BLaER1 (cell line): Measurements from ENCODE around the gene SERP1.
"Not testable (repeated sequence)": the region's sequence is repeated elsewhere in the genome, so short reads cannot be mapped to it uniquely, and the experiment has no call there.

Experiments
- H3K27ac ChIP-seq: shearing (Covaris generic); formaldehyde crosslinking; 2 replicates; pipeline ENCODE4 v1.8.1; 2022
- H3K27me3 ChIP-seq: shearing (Covaris generic); formaldehyde crosslinking; 2 replicates; pipeline ENCODE4 v1.8.1; 2022
- H3K36me3 ChIP-seq: shearing (Covaris generic); formaldehyde crosslinking; 2 replicates; pipeline ENCODE4 v1.8.1; 2022
- H3K4me1 ChIP-seq: shearing (Covaris generic); formaldehyde crosslinking; 2 replicates; pipeline ENCODE4 v1.8.1; 2022
- H3K4me2 ChIP-seq: shearing (Covaris generic); formaldehyde crosslinking; 2 replicates; pipeline ENCODE4 v1.8.1; 2022
- H3K4me3 ChIP-seq: shearing (Covaris generic); formaldehyde crosslinking; 2 replicates; pipeline ENCODE4 v1.8.1; 2022
- H3K9ac ChIP-seq: shearing (Covaris generic); formaldehyde crosslinking; 2 replicates; pipeline ENCODE4 v1.8.1; 2022
- H3K9me3 ChIP-seq: shearing (Covaris generic); formaldehyde crosslinking; 2 replicates; pipeline ENCODE4 v1.8.1; 2022
- H4K20me1 ChIP-seq: shearing (Covaris generic); formaldehyde crosslinking; 2 replicates; pipeline ENCODE4 v1.8.1; 2022
- Cebpa-rat ChIP-seq: shearing (Covaris generic); IDR thresholded peaks from 2 replicates; pipeline ENCODE4 v1.8.1; 2022

Gene SERP1

GRCh38 chr3:150515210-150515609 lies 31.1 kb downstream of the SERP1 start:
- no peaks in the 10 kb centered on the region for H3K27me3 ChIP-seq
- TF ChIP-seq Cebpa-rat, result no peak
- no peak overlapping the region for H3K9ac ChIP-seq
- H3K4me2 ChIP-seq, result no peak overlapping the region
- peaks cover 25% of the 10 kb centered on the region for H3K9me3 ChIP-seq
- H3K27ac ChIP-seq, result no peak overlapping the region
- H3K4me1 ChIP-seq, result no peaks in the 10 kb centered on the region
- H3K36me3 ChIP-seq, result no peaks in the 10 kb centered on the region
- no peak overlapping the region for H3K4me3 ChIP-seq
- no peaks in the 10 kb centered on the region for H4K20me1 ChIP-seq

- H3K4me1 ChIP-seq, result no peaks in the 10 kb centered on the region
- 0 out of 2 replicates have a peak, but pooled peaks cover 8% of the 10 kb centered on the region for H3K9me3 ChIP-seq
- no peaks in the 10 kb centered on the region for H4K20me1 ChIP-seq
- H3K27me3 ChIP-seq, result no peaks in the 10 kb centered on the region
- H3K36me3 ChIP-seq, result no peaks in the 10 kb centered on the region
- TF ChIP-seq Cebpa-rat, result no peak
- no peak overlapping the region for H3K4me3 ChIP-seq
- H3K9ac ChIP-seq, result no peak overlapping the region
- H3K27ac ChIP-seq, result no peak overlapping the region
- no peak overlapping the region for H3K4me2 ChIP-seq
Measured at GRCh38 chr3:150511122-150511821, 35.0 kb downstream of the SERP1 start.

- TF ChIP-seq Cebpa-rat, result no peak
- Histone ChIP-seq H3K4me1 (no peaks in the 10 kb centered on the region), H3K27me3 (no peaks in the 10 kb centered on the region), H3K9me3 (0 out of 2 replicates have a peak, but pooled peaks cover 7% of the 10 kb centered on the region), H3K27ac (no peak overlapping the region), H3K4me2 (no peak overlapping the region), H4K20me1 (no peaks in the 10 kb centered on the region), H3K36me3 (no peaks in the 10 kb centered on the region), H3K4me3 (no peak overlapping the region), H3K9ac (no peak overlapping the region)
Measured at GRCh38 chr3:150509780-150510179, 36.5 kb downstream of the SERP1 start.

GRCh38 chr3:150508401-150508800 lies 37.9 kb downstream of the SERP1 start:
- H3K9ac ChIP-seq, result no peak overlapping the region
- H3K4me3 ChIP-seq, result no peak overlapping the region
- H3K9me3 ChIP-seq, result 0 out of 2 replicates have a peak, but pooled peaks cover 7% of the 10 kb centered on the region
- H3K27me3 ChIP-seq, result no peaks in the 10 kb centered on the region
- H3K4me1 ChIP-seq, result no peaks in the 10 kb centered on the region
- no peak for TF ChIP-seq Cebpa-rat
- H3K4me2 ChIP-seq, result no peak overlapping the region
- H4K20me1 ChIP-seq, result no peaks in the 10 kb centered on the region
- no peaks in the 10 kb centered on the region for H3K36me3 ChIP-seq
- no peak overlapping the region for H3K27ac ChIP-seq

GRCh38 chr3:150504483-150504882 lies 41.8 kb downstream of the SERP1 start:
- H3K4me3 ChIP-seq, result no peak overlapping the region
- no peak overlapping the region for H3K9ac ChIP-seq
- peaks cover 27% of the 10 kb centered on the region for H3K9me3 ChIP-seq
- H3K27ac ChIP-seq, result no peak overlapping the region
- no peaks in the 10 kb centered on the region for H3K27me3 ChIP-seq
- H4K20me1 ChIP-seq, result no peaks in the 10 kb centered on the region
- TF ChIP-seq Cebpa-rat, result no peak
- H3K4me2 ChIP-seq, result no peak overlapping the region
- no peaks in the 10 kb centered on the region for H3K4me1 ChIP-seq
- no peaks in the 10 kb centered on the region for H3K36me3 ChIP-seq

- Histone ChIP-seq H4K20me1 (no peaks in the 10 kb centered on the region), H3K27ac (no peak overlapping the region), H3K4me3 (no peak overlapping the region), H3K36me3 (no peaks in the 10 kb centered on the region), H3K9ac (no peak overlapping the region), H3K4me2 (no peak overlapping the region), H3K9me3 (peaks cover 27% of the 10 kb centered on the region), H3K4me1 (no peaks in the 10 kb centered on the region), H3K27me3 (no peaks in the 10 kb centered on the region)
- no peak for TF ChIP-seq Cebpa-rat
Measured at GRCh38 chr3:150503402-150504099, 42.7 kb downstream of the SERP1 start.

- H3K9me3 ChIP-seq, result peaks cover 20% of the 10 kb centered on the region
- H3K4me3 ChIP-seq, H4K20me1 ChIP-seq, H3K27ac ChIP-seq, H3K9ac ChIP-seq, H3K4me1 ChIP-seq, H3K4me2 ChIP-seq, H3K36me3 ChIP-seq, H3K27me3 ChIP-seq: not testable (repeated sequence)
Measured at GRCh38 chr3:150500960-150501359, 45.3 kb downstream of the SERP1 start.

- H3K4me1 ChIP-seq, result no peaks in the 10 kb centered on the region
- H3K27me3 ChIP-seq, result no peaks in the 10 kb centered on the region
- H3K27ac ChIP-seq, result no peak overlapping the region
- no peak overlapping the region for H3K4me3 ChIP-seq
- no peaks in the 10 kb centered on the region for H4K20me1 ChIP-seq
- H3K36me3 ChIP-seq, result no peaks in the 10 kb centered on the region
- peaks cover 20% of the 10 kb centered on the region for H3K9me3 ChIP-seq
- H3K9ac ChIP-seq, result no peak overlapping the region
- TF ChIP-seq Cebpa-rat, result no peak
- no peak overlapping the region for H3K4me2 ChIP-seq
Measured at GRCh38 chr3:150497956-150498355, 48.3 kb downstream of the SERP1 start.

- H3K27me3 ChIP-seq, result no peaks in the 10 kb centered on the region
- no peaks in the 10 kb centered on the region for H3K4me1 ChIP-seq
- H3K4me3 ChIP-seq, result no peak overlapping the region
- H3K36me3 ChIP-seq, result no peaks in the 10 kb centered on the region
- H4K20me1 ChIP-seq, result no peaks in the 10 kb centered on the region
- no peak overlapping the region for H3K9ac ChIP-seq
- H3K9me3 ChIP-seq, result peaks cover 9% of the 10 kb centered on the region
- H3K27ac ChIP-seq, result no peak overlapping the region
- TF ChIP-seq Cebpa-rat, result no peak
- no peak overlapping the region for H3K4me2 ChIP-seq
Measured at GRCh38 chr3:150495563-150496168, 50.6 kb downstream of the SERP1 start.

GRCh38 chr3:150495149-150495548 lies 51.1 kb downstream of the SERP1 start:
- Histone ChIP-seq H3K27ac (no peak overlapping the region), H4K20me1 (no peaks in the 10 kb centered on the region), H3K36me3 (no peaks in the 10 kb centered on the region), H3K9me3 (peaks cover 4% of the 10 kb centered on the region), H3K27me3 (no peaks in the 10 kb centered on the region), H3K9ac (no peak overlapping the region), H3K4me1 (no peaks in the 10 kb centered on the region), H3K4me3 (no peak overlapping the region), H3K4me2 (no peak overlapping the region)
- no peak for TF ChIP-seq Cebpa-rat
